HepG2 (cell line): ENCODE results near the gene HNF1B. TPM values are rescaled to one million over a fixed set of nuclear protein-coding genes. Genes with fewer than 3 reads are reported as not detected.

Source experiments
- ADNP ChIP-seq: sonication (generic); formaldehyde crosslinking; IDR thresholded peaks from 2 replicates; pipeline ENCODE4 v1.4.0; 2020; ENCODE audit warnings: missing genetic modification reagents
- CBFB ChIP-seq: sonication (generic); formaldehyde crosslinking; IDR thresholded peaks from 2 replicates; pipeline ENCODE4 v1.4.0; 2020; ENCODE audit warnings: missing genetic modification reagents
- HMGXB4 ChIP-seq, 2 experiments: sonication (generic) in 1 of 2; formaldehyde crosslinking in 1 of 2; IDR thresholded peaks; 2 replicates each; pipeline versions ENCODE4 v1.4.0 to v1.6.1; 2018 to 2020; ENCODE audit warnings: missing genetic modification reagents in 2 of 2, borderline replicate concordance in 1 of 2, low read depth in 1 of 2, mild to moderate bottlenecking in 1 of 2, missing biosample characterization in 1 of 2
- KDM6A ChIP-seq: IDR thresholded peaks from 2 replicates; pipeline ENCODE4 v1.6.1; 2016; ENCODE audit warnings: low read depth
- KMT2B ChIP-seq: IDR thresholded peaks from 2 replicates; pipeline ENCODE4 v1.6.1; 2016; ENCODE audit warnings: missing genetic modification reagents, missing compliant biosample characterization
- MAFF ChIP-seq: IDR thresholded peaks from 2 replicates; pipeline ENCODE4 v1.6.1; 2011; ENCODE audit warnings: low read depth, low read length, improper control_type of control experiment
- MAFG ChIP-seq: sonication (generic); formaldehyde crosslinking; IDR thresholded peaks from 2 replicates; pipeline ENCODE4 v1.5.1; 2020; ENCODE audit warnings: mild to moderate bottlenecking, missing genetic modification reagents
- MLX ChIP-seq: IDR thresholded peaks from 2 replicates; pipeline ENCODE4 v1.6.1; 2016
- MTF2 ChIP-seq: sonication (generic); formaldehyde crosslinking; IDR thresholded peaks from 2 replicates; pipeline ENCODE4 v1.5.0; 2020; ENCODE audit warnings: missing genetic modification reagents, borderline replicate concordance
- NCOA2 ChIP-seq: sonication (generic); formaldehyde crosslinking; IDR thresholded peaks from 2 replicates; pipeline ENCODE4 v1.8.0; 2022; ENCODE audit warnings: inconsistent platforms
- RFX1 ChIP-seq: fragments of 450-650 bp; IDR thresholded peaks from 2 replicates; pipeline ENCODE4 v1.6.1; 2017
- SIN3B ChIP-seq: fragments of 150-350 bp; IDR thresholded peaks from 2 replicates; pipeline ENCODE4 v1.6.1; 2014; ENCODE audit warnings: low read length
- STAG1 ChIP-seq: sonication (generic); formaldehyde crosslinking; IDR thresholded peaks from 2 replicates; pipeline ENCODE4 v1.4.0; 2020; ENCODE audit warnings: missing genetic modification reagents
- SUZ12 ChIP-seq: fragments of 150-350 bp; IDR thresholded peaks from 2 replicates; pipeline ENCODE4 v1.6.1; 2014; ENCODE audit warnings: low read depth, low read length
- TFE3 ChIP-seq: IDR thresholded peaks from 2 replicates; pipeline ENCODE4 v1.6.1; 2016
- TOE1 ChIP-seq: sonication (generic); formaldehyde crosslinking; IDR thresholded peaks from 2 replicates; pipeline ENCODE4 v1.4.0; 2020; ENCODE audit warnings: mild to moderate bottlenecking, missing genetic modification reagents
- ZNF225 ChIP-seq: sonication (generic); formaldehyde crosslinking; IDR thresholded peaks from 2 replicates; pipeline ENCODE4 v1.4.0; 2020; ENCODE audit warnings: mild to moderate bottlenecking, missing genetic modification reagents
- ZNF292 ChIP-seq: sonication (generic); formaldehyde crosslinking; IDR thresholded peaks from 2 replicates; pipeline ENCODE4 v1.8.1; 2022; ENCODE audit warnings: mild to moderate bottlenecking, low read depth, missing genetic modification reagents, borderline replicate concordance
- ZNF3 ChIP-seq: IDR thresholded peaks from 2 replicates; pipeline ENCODE4 v1.7.0; 2017; ENCODE audit warnings: inconsistent platforms
- ZNF414 ChIP-seq: sonication (generic); formaldehyde crosslinking; IDR thresholded peaks from 2 replicates; pipeline ENCODE4 v1.5.0; 2020; ENCODE audit warnings: missing genetic modification reagents
- ZNF451 ChIP-seq: sonication (generic); formaldehyde crosslinking; IDR thresholded peaks from 2 replicates; pipeline ENCODE4 v1.5.0; 2020; ENCODE audit warnings: mild to moderate bottlenecking, missing genetic modification reagents
- ZNF503 ChIP-seq: sonication (generic); formaldehyde crosslinking; IDR thresholded peaks from 2 replicates; pipeline ENCODE4 v1.4.0; 2020; ENCODE audit warnings: missing genetic modification reagents
- ZNF510 ChIP-seq: sonication (generic); formaldehyde crosslinking; IDR thresholded peaks from 2 replicates; pipeline ENCODE4 v1.4.0; 2020; ENCODE audit warnings: low read depth, mild to moderate bottlenecking, missing genetic modification reagents
- ZNF512 ChIP-seq: sonication (generic); formaldehyde crosslinking; IDR thresholded peaks from 2 replicates; pipeline ENCODE4 v1.4.0; 2020; ENCODE audit warnings: mild to moderate bottlenecking, missing genetic modification reagents
- polyA plus RNA-seq, 8 experiments: library from polyadenylated mRNA; depleted of rRNA in 3 of 8; stranded (reverse) in 7 of 8; unstranded in 1 of 8; fragments of >200 nt; fragmentation: Illumina TruSeq in 4 of 8; extraction: Trizol in 4 of 8; gene quantifications; 2 replicates each; pipeline versions ENCODE4 v1.2.1 to v1.2.3, GENCODE V29; 2011 to 2016; ENCODE audit warnings: low read depth in 4 of 8, missing spikeins in 1 of 8, mixed read lengths in 1 of 8; ENCODE audit not compliant: insufficient read depth in 1 of 8
- total RNA-seq, 5 experiments: library from RNA; depleted of rRNA; stranded (reverse); fragments of >200 nt; fragmentation: Illumina TruSeq; extraction: Trizol; gene quantifications; 2 replicates each; pipeline ENCODE4 v1.2.3, GENCODE V29; 2016; ENCODE audit warnings: low read depth in 1 of 5

The HNF1B gene
- total and polyA plus RNA-seq, 2 of the 13 experiments (the other 11 are each of a cell fraction or from before 2014, with no cell fraction given), result 1.9 to 5.3 TPM

GRCh38 chr17:37708008-37708615 lies 36.7 kb downstream of the HNF1B start (continued):
- no peak; the same call in 1 of the 2 replicates for TF ChIP-seq TFE3 (CRISPR knock-in tag)
- peak; percentile 3; the same call in 1 of the 2 replicates for TF ChIP-seq MAFF
- TF ChIP-seq MAFG (CRISPR knock-in tag), result no peak
- TF ChIP-seq TOE1 (CRISPR knock-in tag), result no peak
- TF ChIP-seq ZNF3 (CRISPR knock-in tag), result peak; percentile 77; the same call in 1 of the 2 replicates
- 0 out of 2 replicates have a peak, but pooled peaks have one; percentile 13 for TF ChIP-seq ZNF451 (CRISPR knock-in tag)
- no peak for TF ChIP-seq SUZ12
- TF ChIP-seq CBFB, result 0 out of 2 replicates have a peak, but pooled peaks have one; percentile 29
- no peak for TF ChIP-seq ZNF503 (CRISPR knock-in tag)
- TF ChIP-seq NCOA2, result peak; percentile 75
- no peak for TF ChIP-seq ZNF512 (CRISPR knock-in tag)
- TF ChIP-seq KDM6A (CRISPR knock-in tag), result 0 out of 2 replicates have a peak, but pooled peaks have one; percentile 24
- no peak for TF ChIP-seq ZNF225
- no peak for TF ChIP-seq ZNF510 (CRISPR knock-in tag)
- TF ChIP-seq KMT2B (CRISPR knock-in tag), result 0 out of 2 replicates have a peak, but pooled peaks have one; percentile 20
- peak; percentile 34 for TF ChIP-seq STAG1 (CRISPR knock-in tag)
- no peak for TF ChIP-seq SIN3B
- TF ChIP-seq RFX1, result no peak
- TF ChIP-seq HMGXB4 (CRISPR knock-in tag; IDR thresholded peaks at IDR 0.05; ENCODE audit: borderline replicate concordance in 1 of 2, low read depth in 1 of 2), result no peak
- TF ChIP-seq MLX (CRISPR knock-in tag), result peak; percentile 67; the same call in 1 of the 2 replicates
- peak; percentile 92; the same call in 1 of the 2 replicates for TF ChIP-seq ZNF292 (CRISPR knock-in tag)
- no peak for TF ChIP-seq ADNP (CRISPR knock-in tag)
- no peak for TF ChIP-seq MTF2 (CRISPR knock-in tag)
- TF ChIP-seq ZNF414 (CRISPR knock-in tag), result no peak
